ENCODE measurements around the gene CRACR2A. TPM values are rescaled to one million over a fixed set of nuclear protein-coding genes. Genes with fewer than 3 reads are reported as not detected.

Gene CRACR2A
- total RNA-seq, 2 donors from 2014 or later: 6.0 to 10.9 TPM

DNA sequence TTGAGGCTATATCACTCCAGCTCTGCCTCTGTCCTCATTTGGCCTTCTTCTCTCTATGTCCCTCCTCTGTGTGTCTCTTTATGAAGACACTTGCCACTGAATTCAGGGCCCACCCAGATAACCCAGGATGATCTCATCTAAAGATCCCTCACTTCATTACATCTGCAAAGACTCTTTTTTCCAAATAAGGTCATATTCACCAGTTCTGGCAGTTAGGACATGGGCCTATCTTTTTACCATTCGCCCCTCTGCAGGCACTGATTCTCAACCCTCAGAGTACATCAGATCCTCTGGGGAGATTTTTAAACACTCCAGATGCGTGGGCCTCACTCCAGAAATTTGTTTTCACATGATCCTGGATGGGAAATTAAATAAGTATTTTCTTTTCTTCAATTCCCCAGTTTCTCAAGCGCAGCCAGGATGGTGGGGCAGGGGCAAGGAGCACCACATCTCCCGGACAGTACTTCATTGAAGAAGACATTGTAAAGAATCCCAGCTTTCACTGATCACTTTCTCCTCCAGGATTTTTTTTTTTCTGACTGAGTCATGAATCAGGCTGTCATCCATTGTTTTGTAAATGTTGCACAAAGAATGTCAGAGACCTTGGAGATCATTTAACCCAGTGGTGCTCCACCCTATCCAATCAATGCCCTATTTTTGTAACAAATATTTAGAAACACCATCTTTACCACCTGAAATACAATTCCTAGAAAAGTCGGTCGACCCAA, 27.4 kb downstream of the CRACR2A start:
- no peak overlapping the region for H3K4me3 ChIP-seq
- no peaks in the 10 kb centered on the region for H3K9me3 ChIP-seq
- no peak for DNase-seq (ENCODE audit: low spot score)
- no peak overlapping the region for H3K27ac ChIP-seq
- H3K4me1 ChIP-seq: peaks cover 0 to 15% of the 10 kb centered on the region in 2 donors
- H3K36me3 ChIP-seq: no peaks in the 10 kb centered on the region
- no peaks in the 10 kb centered on the region for H3K27me3 ChIP-seq
- TF ChIP-seq, protein P1, sequence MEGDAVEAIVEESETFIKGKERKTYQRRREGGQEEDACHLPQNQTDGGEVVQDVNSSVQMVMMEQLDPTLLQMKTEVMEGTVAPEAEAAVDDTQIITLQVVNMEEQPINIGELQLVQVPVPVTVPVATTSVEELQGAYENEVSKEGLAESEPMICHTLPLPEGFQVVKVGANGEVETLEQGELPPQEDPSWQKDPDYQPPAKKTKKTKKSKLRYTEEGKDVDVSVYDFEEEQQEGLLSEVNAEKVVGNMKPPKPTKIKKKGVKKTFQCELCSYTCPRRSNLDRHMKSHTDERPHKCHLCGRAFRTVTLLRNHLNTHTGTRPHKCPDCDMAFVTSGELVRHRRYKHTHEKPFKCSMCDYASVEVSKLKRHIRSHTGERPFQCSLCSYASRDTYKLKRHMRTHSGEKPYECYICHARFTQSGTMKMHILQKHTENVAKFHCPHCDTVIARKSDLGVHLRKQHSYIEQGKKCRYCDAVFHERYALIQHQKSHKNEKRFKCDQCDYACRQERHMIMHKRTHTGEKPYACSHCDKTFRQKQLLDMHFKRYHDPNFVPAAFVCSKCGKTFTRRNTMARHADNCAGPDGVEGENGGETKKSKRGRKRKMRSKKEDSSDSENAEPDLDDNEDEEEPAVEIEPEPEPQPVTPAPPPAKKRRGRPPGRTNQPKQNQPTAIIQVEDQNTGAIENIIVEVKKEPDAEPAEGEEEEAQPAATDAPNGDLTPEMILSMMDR (IDR thresholded peaks at IDR 0.05): no peak

DNA sequence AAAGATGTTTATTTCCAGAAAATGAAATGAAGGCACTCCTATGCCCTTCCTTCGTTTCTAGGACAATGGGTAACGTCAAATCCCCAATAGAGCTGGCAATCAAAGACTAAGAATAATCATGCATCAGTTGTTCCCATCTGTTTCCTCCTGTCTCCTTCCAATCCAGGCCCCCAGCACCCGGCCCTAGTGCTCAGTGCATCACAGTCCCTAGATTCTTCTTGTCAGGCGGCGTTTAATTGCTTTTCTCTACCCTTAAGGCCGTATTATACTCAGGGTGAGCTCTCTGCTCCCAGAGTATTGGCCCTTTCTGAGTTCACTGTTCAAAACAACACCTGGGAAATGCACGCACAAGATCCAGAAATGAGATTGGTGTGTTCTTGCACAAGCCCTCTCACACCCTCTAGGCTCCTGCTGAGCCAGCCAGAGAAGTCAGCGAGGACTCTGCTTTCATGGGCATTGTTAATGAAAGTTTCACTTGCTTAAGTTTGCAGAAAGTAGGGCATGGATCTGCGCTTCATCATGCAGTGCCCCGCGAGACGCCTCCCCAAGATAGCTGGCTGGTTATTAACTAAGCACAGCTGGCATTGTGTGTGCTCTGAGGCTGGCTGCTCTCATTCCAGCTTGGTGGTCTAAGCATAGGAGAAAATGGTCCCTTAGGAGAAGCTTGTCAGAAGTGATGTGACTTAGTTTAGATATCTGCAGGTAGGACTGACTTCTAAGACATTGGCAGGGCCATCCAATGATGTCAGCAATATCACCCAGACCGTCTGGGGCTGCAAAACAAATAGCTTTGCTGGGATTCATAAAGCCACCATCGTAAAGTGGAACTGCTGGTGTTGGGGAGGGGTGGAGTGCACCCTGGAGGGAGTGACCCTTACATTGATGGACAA, 28.7 kb downstream of the CRACR2A start:
- H3K4me1 ChIP-seq: peaks cover 0 to 15% of the 10 kb centered on the region in 2 donors
- H3K4me3 ChIP-seq: no peak overlapping the region
- no peaks in the 10 kb centered on the region for H3K36me3 ChIP-seq
- DNase-seq (ENCODE audit: low spot score): no peak
- TF ChIP-seq, protein P1 (IDR thresholded peaks at IDR 0.05): no peak
- peak overlapping the region in 1 of 2 donors; percentile 16 for H3K27ac ChIP-seq
- H3K9me3 ChIP-seq: no peaks in the 10 kb centered on the region
- H3K27me3 ChIP-seq: no peaks in the 10 kb centered on the region

DNA sequence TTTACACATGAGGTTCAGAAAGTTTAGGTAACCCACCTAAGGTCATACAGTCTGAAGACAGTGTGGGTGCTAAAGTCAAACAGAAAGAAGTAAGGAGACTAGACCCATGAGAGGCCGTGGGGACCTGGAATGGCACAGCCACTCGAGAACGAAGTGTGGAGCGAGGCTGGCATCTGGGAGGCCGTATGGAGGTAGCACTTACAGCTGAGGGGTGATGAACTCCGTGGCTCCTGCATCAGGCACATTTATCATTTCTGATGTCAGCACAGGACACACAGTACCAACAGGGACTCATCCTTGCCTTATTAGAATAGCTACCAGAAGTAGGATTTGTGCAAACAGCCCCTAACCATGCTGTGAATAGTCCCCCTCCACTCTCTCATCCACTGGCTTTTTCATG, 30.5 kb downstream of the CRACR2A start:
- H3K4me3 ChIP-seq: no peak overlapping the region
- no peaks in the 10 kb centered on the region for H3K36me3 ChIP-seq
- H3K9me3 ChIP-seq: no peaks in the 10 kb centered on the region
- no peaks in the 10 kb centered on the region for H3K27me3 ChIP-seq
- no peak for DNase-seq (ENCODE audit: low spot score)
- H3K4me1 ChIP-seq: peaks cover 0 to 4% of the 10 kb centered on the region in 2 donors
- H3K27ac ChIP-seq: no peak overlapping the region
- TF ChIP-seq, protein P1 (IDR thresholded peaks at IDR 0.05): no peak

DNA sequence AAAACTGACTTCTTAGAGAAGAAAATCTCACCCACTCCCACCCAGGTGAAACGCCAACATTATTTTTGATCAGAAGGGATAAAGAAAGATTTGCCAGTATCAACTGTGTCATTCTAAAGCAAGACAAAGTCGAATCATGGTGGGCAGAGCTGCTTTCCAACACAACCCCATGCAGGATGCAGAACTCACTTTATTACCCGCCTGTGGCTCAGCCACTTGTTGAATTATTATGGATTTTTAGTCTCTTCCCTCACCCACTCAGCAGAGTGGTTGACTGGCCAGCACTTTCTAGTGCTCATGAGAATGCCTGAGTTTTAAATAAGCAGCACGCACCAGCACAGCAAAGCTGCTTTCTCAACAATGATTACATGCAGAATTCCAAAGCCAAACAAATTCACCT, 32.1 kb downstream of the CRACR2A start:
- TF ChIP-seq, protein P1 (IDR thresholded peaks at IDR 0.05): no peak
- no peaks in the 10 kb centered on the region for H3K36me3 ChIP-seq
- no peak overlapping the region for H3K27ac ChIP-seq
- no peaks in the 10 kb centered on the region for H3K27me3 ChIP-seq
- no peaks in the 10 kb centered on the region for H3K9me3 ChIP-seq
- H3K4me3 ChIP-seq: no peak overlapping the region
- peaks cover 0 to 4% of the 10 kb centered on the region in 2 donors for H3K4me1 ChIP-seq
- DNase-seq (ENCODE audit: low spot score): peak; percentile 21

DNA sequence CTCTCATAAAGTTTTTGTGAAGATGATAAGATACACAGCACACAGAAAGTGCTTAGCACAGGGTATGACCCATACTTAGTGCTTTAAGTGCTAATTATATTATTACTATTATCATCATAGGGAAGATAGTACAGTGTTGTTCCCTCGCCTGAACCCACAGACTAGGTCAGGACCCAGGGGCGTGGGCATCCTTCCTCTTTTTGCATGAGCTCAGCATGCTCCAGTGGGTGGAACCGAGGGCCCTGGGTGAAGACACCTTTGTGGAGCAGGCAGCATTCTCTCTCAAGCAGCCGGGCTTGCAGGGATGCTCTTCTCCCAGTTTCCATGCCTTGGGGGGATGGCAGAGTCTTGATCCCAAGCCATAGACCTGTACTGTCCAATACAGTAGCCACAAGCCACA, 34.8 kb downstream of the CRACR2A start:
- no peak for DNase-seq (ENCODE audit: low spot score)
- H3K27ac ChIP-seq: no peak overlapping the region
- TF ChIP-seq, protein P1 (IDR thresholded peaks at IDR 0.05): no peak
- no peaks in the 10 kb centered on the region for H3K27me3 ChIP-seq
- H3K9me3 ChIP-seq: no peaks in the 10 kb centered on the region
- no peaks in the 10 kb centered on the region for H3K36me3 ChIP-seq
- H3K4me3 ChIP-seq: no peak overlapping the region
- no peaks in the 10 kb centered on the region for H3K4me1 ChIP-seq

All from right atrium auricular region (tissue), 2 donors.